ENCODE measurements around the gene APMAP.

GRCh38 chr20:25033265-25033923 is 40.8 kb upstream of the APMAP start:
- TF ChIP-seq CTCF (IDR thresholded peaks at IDR 0.05; ENCODE audit: low read length), result no peak
- no peak for TF ChIP-seq EZH2 (optimal IDR thresholded peaks at IDR 0.05; ENCODE audit: low read depth, low read length)
- TF ChIP-seq EZH2phosphoT487 (IDR thresholded peaks at IDR 0.05; ENCODE audit: low read length), result no peak
